GM03348 (cell line): ENCODE results near the gene TNIP1.

Experiments
- DNase-seq: peaks from one replicate; pipeline ENCODE4 v3.0.0; 2012; ENCODE audit warnings: low spot score

The TNIP1 gene

DNA sequence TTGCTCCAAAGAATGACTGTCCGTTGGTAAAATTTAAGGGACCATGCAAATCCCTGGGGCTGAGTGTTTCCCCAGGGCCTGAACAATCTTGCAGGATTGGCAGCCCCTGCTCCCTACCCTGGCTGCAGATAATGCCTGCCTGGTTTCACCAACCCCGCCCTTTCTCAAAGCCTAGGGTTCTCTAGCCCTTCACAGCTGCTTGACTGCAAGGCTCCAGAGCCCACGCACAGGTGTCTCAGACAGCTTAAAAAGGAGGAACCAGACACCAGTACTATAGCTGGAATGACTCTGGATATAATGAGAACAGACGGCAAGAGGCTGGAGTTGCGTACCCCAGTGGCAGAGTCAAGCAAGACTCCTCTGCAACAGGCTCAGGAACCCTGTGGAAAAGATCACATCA lies 25.2 kb upstream of the TNIP1 start:
- DNase-seq = no peak

GRCh38 chr5:151105561-151105960 lies 24.7 kb upstream of the TNIP1 start:
- no peak for DNase-seq

DNA sequence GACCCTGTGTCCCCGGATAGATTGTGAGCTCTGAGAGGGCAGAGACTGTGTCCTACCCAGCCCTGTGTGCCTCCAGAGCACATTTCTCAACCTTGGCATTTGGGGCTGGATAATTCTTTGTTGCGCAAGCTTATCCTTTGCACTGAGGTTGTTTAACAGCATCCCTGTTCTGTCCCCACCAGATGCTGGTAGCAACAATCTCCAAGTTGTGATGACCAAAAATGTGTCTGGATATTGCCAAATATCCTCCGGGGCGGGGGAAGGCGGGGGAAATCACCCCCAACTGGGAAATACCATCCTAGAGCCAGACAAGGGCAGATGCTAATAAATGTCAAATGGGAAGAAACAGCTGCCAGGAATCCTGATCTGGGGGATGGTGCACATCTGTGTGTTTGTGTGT lies 24.0 kb upstream of the TNIP1 start:
- peak; percentile 84 for DNase-seq

GRCh38 chr5:151101746-151102145 lies 20.9 kb upstream of the TNIP1 start:
- no peak for DNase-seq

- no peak for DNase-seq
These were observed 20.3 kb upstream of the TNIP1 start for GRCh38 chr5:151101151-151101550.

DNA sequence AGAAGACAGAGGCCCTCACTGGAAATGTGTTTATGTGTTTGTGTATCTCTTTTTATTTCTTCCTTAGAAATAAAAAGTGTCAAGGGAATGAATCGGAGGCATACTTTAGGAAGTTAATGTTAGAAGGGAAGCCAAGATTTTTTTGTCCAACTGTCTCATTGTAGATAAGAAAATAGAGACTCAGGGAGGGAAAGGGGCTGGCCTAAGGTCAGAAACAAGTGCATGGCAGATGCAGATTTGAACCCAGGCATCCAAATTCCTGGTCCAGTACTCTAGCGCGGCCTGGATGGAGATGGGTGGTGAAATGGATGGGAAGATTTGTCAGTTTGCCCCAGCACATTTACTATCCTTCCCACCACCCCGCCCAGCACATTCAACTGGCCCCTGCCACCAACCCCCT lies 19.8 kb upstream of the TNIP1 start:
- no peak for DNase-seq

- no peak for DNase-seq
These were observed 17.9 kb upstream of the TNIP1 start for GRCh38 chr5:151098768-151099121.

DNA sequence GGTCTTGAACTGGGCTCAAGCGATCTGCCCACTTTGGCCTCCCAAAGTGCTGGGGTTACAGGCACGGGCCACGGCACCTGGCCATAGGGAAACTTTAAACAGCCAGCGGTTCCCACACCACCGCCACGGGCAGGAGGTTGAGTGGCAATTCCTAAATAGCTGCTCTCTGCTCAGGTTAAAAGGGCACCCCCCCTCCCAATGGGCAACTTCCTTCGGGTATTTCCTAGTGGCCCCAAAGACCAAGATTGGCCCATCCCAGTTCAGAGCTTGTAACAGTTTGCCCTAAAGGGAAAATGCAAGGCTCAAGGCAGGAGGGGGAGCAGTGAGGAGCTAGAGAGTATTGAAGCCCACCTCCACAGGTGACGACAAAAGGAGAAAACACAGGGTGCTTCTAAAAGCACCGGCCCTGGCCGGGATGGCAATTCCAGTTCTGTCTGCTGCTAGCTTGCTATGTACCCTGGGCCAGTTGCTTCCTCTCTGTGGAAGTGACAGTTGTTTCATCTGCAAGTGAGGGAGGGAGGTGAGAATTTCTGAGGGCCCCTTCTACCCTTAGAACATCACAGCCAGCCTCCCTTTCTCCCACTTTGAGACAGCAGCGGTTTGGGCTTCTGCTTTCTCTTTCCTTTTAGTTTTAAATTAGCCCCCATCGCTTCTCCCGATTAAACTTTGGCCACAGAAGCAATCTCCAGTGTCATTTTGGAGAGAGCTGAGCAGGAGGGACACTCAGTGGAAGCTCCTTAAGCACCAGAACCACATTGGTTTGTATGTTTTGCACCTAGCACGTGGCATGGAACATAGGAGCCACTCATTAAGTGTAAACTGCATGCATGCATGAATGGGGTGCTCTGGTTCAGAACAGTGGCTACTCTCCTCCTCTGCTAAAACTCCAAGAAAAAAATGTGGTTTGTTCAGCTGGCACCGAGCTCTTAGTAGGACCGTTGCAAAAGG lies 17.3 kb upstream of the TNIP1 start:
- no peak for DNase-seq

DNA sequence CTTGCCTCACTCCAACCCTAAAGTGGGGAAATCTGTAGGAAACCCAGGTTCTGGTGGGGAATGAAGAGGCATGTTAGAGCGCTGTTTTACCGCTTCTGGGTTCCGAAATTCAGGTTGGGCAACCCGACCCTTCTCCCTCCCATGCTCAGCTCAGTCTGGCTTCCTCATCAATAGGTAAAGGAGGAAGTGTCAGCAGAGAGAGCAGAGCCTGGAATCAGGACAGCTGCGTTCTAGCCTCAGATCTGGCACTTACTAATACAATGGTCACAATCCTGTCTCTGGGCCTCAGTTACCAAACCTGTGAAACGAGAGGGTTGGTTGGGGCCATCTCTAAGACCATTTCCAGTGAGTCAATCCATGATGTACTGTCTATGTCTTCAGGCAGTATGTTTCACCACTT lies 16.2 kb upstream of the TNIP1 start:
- no peak for DNase-seq

DNA sequence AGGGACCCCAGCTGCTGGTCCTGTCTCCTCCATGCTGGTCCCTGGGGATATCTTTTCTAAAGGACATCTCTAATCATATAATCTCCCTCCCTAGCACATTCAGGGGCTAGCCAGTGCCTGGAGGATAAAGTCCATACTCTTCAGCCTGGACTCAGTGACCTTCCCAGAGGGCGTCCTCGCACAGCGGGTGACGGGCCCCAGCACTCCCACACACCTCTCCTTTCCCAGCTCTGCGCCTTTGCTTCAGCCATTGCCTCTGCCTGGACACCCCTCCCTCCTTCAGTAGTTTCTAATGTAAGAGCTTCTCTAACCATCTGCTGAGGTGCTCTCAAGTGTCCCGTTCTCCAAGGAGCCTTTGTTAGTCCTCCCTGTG lies 15.2 kb upstream of the TNIP1 start:
- no peak for DNase-seq

- DNase-seq = peak; percentile 52
These were observed 14.6 kb upstream of the TNIP1 start for GRCh38 chr5:151095341-151096000.

- DNase-seq = no peak
These were observed 14.0 kb upstream of the TNIP1 start for GRCh38 chr5:151094852-151095245.

- DNase-seq = no peak
These were observed 13.4 kb upstream of the TNIP1 start for GRCh38 chr5:151094030-151094851.

- peak; percentile 86 for DNase-seq
These were observed 12.6 kb upstream of the TNIP1 start for GRCh38 chr5:151093476-151093889.

- peak; percentile 70 for DNase-seq
These were observed 11.9 kb upstream of the TNIP1 start for GRCh38 chr5:151092762-151093161.

DNA sequence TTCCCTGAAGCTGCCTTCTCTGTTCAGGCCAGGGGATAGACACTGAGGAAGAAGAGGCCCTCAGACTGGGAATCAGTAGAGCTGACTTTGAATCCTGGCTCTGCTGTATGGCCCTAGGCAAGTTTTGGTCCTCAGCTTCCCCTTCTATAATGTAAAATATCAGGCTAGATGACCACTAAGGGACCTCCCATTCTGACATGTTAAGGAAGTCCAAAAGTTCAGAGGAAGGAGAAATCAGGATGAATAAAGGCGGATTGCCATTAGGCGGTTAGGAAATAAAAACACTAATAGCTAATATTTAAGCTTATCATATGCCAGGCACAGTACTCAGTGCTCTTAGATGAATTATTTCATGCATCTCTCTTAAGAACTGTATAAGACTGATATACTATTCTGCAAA lies 8.9 kb upstream of the TNIP1 start:
- DNase-seq = no peak

DNA sequence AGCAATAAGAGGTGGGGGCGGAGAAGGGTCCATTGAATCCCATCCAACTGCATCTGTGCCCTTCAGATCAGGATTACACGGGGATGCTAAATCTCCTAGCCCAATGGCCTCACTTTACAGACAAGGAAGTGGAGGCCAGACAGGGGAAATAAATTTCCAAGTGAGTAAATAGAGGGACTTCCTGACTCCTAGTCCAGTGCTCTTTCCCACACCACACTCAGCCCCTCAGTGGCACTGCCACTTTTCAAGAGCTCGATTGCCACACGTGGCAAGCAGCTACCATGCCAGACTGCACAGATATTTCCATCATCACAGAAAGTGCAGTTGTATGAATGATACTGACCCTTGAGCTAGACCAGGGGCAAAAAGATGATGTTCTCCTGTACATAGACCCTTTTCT lies 8.2 kb upstream of the TNIP1 start:
- no peak for DNase-seq

GRCh38 chr5:151087486-151087885 lies 6.7 kb upstream of the TNIP1 start:
- DNase-seq = no peak

- no peak for DNase-seq
These were observed 6.1 kb upstream of the TNIP1 start for GRCh38 chr5:151086905-151087360.

DNA sequence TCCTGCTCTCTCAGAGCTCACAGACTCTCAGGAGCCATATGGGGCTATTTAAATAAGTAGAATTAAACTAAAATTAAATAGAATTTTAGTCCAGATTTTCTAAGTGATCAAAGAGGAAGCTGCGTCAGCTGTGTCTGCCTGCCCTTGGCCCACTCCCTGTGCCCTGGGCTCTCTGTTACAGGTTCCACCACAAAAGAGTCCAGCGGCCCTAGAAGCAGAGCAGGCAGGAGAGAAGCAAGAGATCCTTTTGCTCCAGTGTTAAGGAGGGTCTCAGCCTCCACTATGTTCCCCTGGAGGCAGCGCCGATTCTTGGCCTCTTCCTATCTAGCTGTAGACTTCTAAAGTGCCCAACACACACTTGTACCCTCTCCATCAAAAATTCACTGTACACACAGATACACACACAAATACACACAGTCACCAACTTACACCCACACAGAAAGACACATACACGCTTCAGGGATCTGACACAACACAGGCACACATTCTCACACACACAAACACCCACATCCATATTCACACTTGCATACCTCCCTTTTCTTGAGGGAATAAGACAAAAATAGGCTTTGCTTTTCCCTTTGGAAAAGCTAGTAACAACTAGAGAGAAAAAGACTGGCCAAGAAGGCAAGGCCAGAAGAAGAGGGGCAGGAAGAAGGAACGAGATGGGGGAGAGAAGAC lies 5.5 kb upstream of the TNIP1 start:
- no peak for DNase-seq

- peak; percentile 35 for DNase-seq
These were observed 4.7 kb upstream of the TNIP1 start for GRCh38 chr5:151085517-151086041.

DNA sequence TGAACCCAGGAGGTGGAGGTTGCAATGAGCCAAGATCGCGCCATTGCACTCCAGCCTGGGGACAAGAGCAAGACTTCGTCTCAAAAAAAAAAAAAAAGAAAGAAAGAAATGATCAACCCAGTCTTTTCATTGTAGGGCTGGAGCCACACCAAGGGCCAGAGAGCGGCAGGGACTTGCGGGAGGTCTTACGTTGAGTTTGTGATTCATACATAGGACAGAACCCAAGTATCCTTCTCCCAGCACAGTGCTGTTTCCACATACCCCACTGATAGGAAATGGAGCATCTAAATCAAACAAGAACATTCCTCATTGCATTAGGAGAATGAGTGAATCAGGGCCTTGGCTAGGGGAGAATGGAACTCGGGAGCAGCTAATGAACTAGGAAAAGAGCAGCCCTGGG lies 3.5 kb upstream of the TNIP1 start:
- DNase-seq = no peak
